Psoas muscle (tissue), 8 donors: ENCODE results near the gene ZNF646. TPM values are rescaled to one million over a fixed set of nuclear protein-coding genes. Genes with fewer than 3 reads are reported as not detected.
A peak's percentile ranks its signal among the peaks of the same experiment; 100 is the strongest.

Source experiments
- ATAC-seq, 4 donors: fragments of 200-7000 bp; cut with Tn5 transposase; one replicate each; pipeline ENCODE4 v1.9.1; 2020; ENCODE audit warnings: moderate library complexity in 3 of 4, mild to moderate bottlenecking in 2 of 4
- DNase-seq, 2 donors: peaks; one replicate each; pipeline ENCODE4 v3.0.0-alpha.2; 2020
- H3K27ac ChIP-seq: fragments of 200-600 bp; one replicate; pipeline ENCODE4 v1.8.0; 2022
- H3K27me3 ChIP-seq, 3 donors: fragments of 200-600 bp in 1 of 3; one replicate each; pipeline versions ENCODE4 v1.6.1 to v1.8.0; 2013 to 2022; ENCODE audit warnings: low read length in 2 of 3, mild to moderate bottlenecking in 2 of 3, moderate library complexity in 1 of 3; ENCODE audit not compliant: insufficient read depth in 3 of 3
- H3K36me3 ChIP-seq, 2 donors: fragments of 200-600 bp in 1 of 2; one replicate each; pipeline versions ENCODE4 v1.6.1 to v1.8.0; 2013 to 2022; ENCODE audit warnings: low read depth in 1 of 2, mild to moderate bottlenecking in 1 of 2, moderate library complexity in 1 of 2; ENCODE audit not compliant: insufficient read depth in 1 of 2
- H3K4me1 ChIP-seq: fragments of 200-600 bp; one replicate; pipeline ENCODE4 v1.8.0; 2022
- H3K4me3 ChIP-seq: fragments of 200-600 bp; one replicate; pipeline ENCODE4 v1.8.0; 2022; ENCODE audit warnings: mild to moderate bottlenecking
- H3K9me3 ChIP-seq: fragments of 200-600 bp; one replicate; pipeline ENCODE4 v1.8.0; 2022
- WGBS, 3 donors: extraction: QIAGEN DNeasy Blood & Tissue Kit; methylation state at CpG; one replicate each; pipeline versions ENCODE4 v1.1.6 to v1.1.7; 2013; 5-methylcytosine and 5-hydroxymethylcytosine counted together
- intact Hi-C, 2 donors: fragments of 100-400 bp; cut with DNase I; formaldehyde crosslinking; loops; one replicate each; pipeline versions ENCODE4 v1.11.0 to v1.14.2; 2022
- polyA plus RNA-seq, 3 donors: library from polyadenylated mRNA; stranded (reverse); fragments of 200-250 nt; gene quantifications; one replicate each; pipeline ENCODE4 v1.2.3, GENCODE V29; 2013
- total RNA-seq, 4 donors: library from RNA; stranded (reverse); fragmentation: NEBNext Ultra II Directional in 2 of 4; extraction: Animal tissue kit (Norgen Biotek cat#: 25700) in 2 of 4; gene quantifications; one replicate each; pipeline versions ENCODE4 v1.2.1 to v1.2.4, GENCODE V29; 2021 to 2023
- TF ChIP-seq, protein P1 (sequence below): fragments of 200-600 bp; IDR thresholded peaks from one replicate; pipeline ENCODE4 v1.8.0; 2022; ENCODE audit warnings: antibody characterized with exemption
- donor health status: healthy with polysubstance abuse.
- donor health status: DM: no; HTN: no; CAD: no; lungs with moderate emphysema.
- donor health status: Bipolar disorder and iron deficiency.
- donor health status: healthy.
- donor health status: DM: yes; HTN: yes; CAD: no.
- donor health status: DM: no; HTN: no; CAD: no.
- donor health status: DM: no; HTN: no; CAD: no.
- donor health status: DM: yes; HTN: yes; CAD: no.

ZNF646 gene
- total and polyA plus RNA-seq, 7 donors: 4.0 to 22.6 (median 8.9) TPM

DNA sequence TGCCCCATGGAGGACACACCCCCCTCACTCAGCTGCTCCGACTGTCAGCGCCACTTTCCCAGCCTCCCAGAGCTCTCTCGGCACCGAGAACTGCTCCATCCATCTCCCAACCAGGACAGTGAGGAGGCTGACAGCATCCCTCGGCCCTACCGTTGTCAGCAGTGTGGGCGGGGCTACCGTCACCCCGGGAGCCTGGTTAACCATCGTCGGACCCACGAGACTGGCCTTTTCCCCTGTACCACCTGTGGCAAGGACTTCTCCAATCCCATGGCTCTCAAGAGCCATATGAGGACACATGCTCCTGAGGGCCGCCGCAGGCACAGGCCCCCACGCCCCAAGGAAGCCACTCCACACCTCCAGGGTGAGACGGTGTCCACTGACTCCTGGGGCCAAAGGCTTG lies 2.1 kb downstream of the ZNF646 start:
- TF ChIP-seq, protein P1, sequence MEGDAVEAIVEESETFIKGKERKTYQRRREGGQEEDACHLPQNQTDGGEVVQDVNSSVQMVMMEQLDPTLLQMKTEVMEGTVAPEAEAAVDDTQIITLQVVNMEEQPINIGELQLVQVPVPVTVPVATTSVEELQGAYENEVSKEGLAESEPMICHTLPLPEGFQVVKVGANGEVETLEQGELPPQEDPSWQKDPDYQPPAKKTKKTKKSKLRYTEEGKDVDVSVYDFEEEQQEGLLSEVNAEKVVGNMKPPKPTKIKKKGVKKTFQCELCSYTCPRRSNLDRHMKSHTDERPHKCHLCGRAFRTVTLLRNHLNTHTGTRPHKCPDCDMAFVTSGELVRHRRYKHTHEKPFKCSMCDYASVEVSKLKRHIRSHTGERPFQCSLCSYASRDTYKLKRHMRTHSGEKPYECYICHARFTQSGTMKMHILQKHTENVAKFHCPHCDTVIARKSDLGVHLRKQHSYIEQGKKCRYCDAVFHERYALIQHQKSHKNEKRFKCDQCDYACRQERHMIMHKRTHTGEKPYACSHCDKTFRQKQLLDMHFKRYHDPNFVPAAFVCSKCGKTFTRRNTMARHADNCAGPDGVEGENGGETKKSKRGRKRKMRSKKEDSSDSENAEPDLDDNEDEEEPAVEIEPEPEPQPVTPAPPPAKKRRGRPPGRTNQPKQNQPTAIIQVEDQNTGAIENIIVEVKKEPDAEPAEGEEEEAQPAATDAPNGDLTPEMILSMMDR: no peak
- ATAC-seq (no peak), DNase-seq (peak in 1 of 2 donors; percentile 46)
- Histone ChIP-seq H3K27ac (no peak overlapping the region), H3K36me3 (peaks cover 4 to 59% of the 10 kb centered on the region in 2 donors), H3K4me1 (peaks cover 20% of the 10 kb centered on the region), H3K27me3 (no peaks in the 10 kb centered on the region), H3K9me3 (no peaks in the 10 kb centered on the region), H3K4me3 (no peak overlapping the region)
- 58 to 70% (median 62%) methylated on average over 16 of the region's 16 CpGs for WGBS, 3 donors
- intact Hi-C loops: no loop called here

DNA sequence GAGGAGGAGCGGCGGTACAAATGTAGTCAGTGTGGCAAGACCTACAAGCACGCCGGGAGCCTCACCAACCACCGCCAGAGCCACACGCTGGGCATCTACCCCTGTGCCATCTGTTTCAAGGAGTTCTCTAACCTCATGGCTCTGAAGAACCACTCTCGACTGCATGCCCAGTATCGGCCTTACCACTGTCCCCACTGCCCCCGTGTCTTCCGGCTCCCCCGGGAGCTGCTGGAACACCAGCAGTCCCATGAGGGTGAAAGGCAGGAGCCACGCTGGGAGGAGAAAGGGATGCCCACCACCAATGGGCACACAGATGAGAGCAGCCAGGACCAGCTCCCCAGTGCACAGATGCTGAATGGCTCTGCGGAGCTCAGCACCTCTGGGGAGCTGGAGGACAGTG lies 2.8 kb downstream of the ZNF646 start:
- 88 to 92% (median 89%) methylated on average over 13 of the region's 13 CpGs for WGBS, 3 donors
- Histone ChIP-seq H3K36me3 (peaks cover 4 to 66% of the 10 kb centered on the region in 2 donors), H3K27ac (no peak overlapping the region), H3K9me3 (no peaks in the 10 kb centered on the region), H3K4me1 (peaks cover 23% of the 10 kb centered on the region), H3K27me3 (no peaks in the 10 kb centered on the region), H3K4me3 (no peak overlapping the region)
- TF ChIP-seq, protein P1: no peak
- ATAC-seq (no peak), DNase-seq (no peak)
- intact Hi-C loops: no loop called here

DNA sequence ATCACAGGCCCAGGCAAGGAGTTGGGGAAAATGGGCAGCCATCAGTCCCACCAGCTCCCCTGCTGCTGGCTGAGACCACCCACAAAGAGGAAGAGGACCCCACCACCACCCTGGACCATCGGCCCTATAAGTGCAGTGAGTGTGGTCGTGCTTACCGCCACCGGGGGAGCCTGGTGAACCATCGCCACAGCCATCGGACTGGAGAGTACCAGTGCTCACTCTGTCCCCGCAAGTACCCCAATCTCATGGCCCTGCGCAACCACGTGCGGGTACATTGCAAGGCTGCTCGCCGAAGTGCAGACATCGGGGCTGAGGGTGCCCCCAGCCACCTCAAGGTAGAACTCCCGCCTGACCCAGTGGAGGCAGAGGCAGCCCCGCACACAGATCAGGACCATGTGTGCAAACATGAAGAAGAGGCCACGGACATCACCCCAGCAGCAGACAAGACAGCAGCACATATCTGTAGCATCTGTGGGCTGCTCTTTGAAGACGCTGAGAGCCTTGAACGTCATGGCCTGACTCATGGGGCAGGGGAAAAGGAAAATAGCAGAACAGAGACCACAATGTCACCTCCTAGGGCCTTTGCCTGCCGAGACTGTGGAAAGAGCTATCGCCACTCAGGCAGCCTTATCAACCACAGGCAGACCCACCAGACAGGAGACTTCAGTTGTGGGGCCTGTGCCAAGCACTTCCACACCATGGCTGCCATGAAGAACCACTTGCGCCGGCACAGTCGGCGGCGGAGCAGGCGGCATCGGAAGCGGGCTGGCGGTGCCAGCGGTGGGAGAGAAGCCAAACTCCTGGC lies 3.6 kb downstream of the ZNF646 start:
- Histone ChIP-seq H3K27ac (no peak overlapping the region), H3K4me3 (no peak overlapping the region), H3K27me3 (no peaks in the 10 kb centered on the region), H3K4me1 (peaks cover 20% of the 10 kb centered on the region), H3K36me3 (peaks cover 4 to 74% of the 10 kb centered on the region in 2 donors), H3K9me3 (no peaks in the 10 kb centered on the region)
- 91 to 93% (median 91%) methylated on average over 30 of the region's 30 CpGs for WGBS, 3 donors
- intact Hi-C loops: no loop called here
- TF ChIP-seq, protein P1: no peak
- ATAC-seq (no peak), DNase-seq (no peak)

DNA sequence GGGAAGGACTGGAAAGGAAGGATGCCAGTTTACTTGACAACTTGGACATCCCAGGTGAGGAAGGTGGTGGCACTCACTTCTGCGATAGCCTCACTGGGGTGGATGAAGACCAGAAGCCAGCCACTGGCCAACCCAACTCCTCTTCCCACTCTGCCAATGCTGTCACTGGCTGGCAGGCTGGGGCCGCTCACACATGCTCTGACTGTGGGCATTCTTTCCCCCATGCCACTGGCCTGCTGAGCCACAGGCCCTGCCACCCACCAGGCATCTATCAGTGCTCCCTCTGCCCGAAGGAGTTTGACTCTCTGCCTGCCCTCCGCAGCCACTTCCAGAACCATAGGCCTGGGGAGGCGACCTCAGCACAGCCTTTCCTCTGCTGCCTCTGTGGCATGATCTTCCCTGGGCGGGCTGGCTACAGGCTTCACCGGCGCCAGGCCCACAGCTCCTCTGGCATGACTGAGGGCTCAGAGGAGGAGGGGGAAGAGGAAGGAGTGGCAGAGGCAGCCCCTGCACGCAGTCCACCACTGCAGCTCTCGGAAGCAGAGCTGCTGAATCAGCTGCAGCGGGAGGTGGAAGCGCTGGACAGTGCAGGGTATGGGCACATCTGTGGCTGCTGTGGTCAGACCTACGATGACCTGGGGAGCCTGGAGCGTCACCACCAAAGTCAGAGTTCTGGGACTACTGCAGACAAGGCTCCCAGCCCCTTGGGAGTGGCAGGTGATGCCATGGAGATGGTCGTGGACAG lies 4.5 kb downstream of the ZNF646 start:
- DNase-seq: peak in 1 of 2 donors; percentile 47
- intact Hi-C loops: no loop called here
- H3K4me3 ChIP-seq: no peak overlapping the region
- peaks cover 20% of the 10 kb centered on the region for H3K4me1 ChIP-seq
- WGBS, 3 donors: 89% methylated on average over 15 of the region's 15 CpGs
- TF ChIP-seq, protein P1: no peak
- peaks cover 4 to 83% of the 10 kb centered on the region in 2 donors for H3K36me3 ChIP-seq
- no peaks in the 10 kb centered on the region for H3K9me3 ChIP-seq
- no peak overlapping the region for H3K27ac ChIP-seq
- H3K27me3 ChIP-seq: no peaks in the 10 kb centered on the region
- ATAC-seq: no peak
